HCT116 (cell line): ENCODE measurements around the gene DHCR24.

Experiments
- ATF3 ChIP-seq: IDR thresholded peaks from 2 replicates; pipeline ENCODE4 v1.6.1; 2012
- CEBPB ChIP-seq: IDR thresholded peaks from 2 replicates; pipeline ENCODE4 v1.6.1; 2012; ENCODE audit warnings: low read depth
- EZH2 ChIP-seq: fragments of 200-600 bp; sonication (generic); IDR thresholded peaks from 2 replicates; pipeline ENCODE4 v1.6.1; 2017; ENCODE audit warnings: antibody characterized with exemption, mixed run types
- POLR2A ChIP-seq: IDR thresholded peaks from 2 replicates; pipeline ENCODE4 v1.7.0; 2011; ENCODE audit warnings: borderline replicate concordance; ENCODE audit not compliant: insufficient read depth, insufficient read length; ENCODE audit errors: extremely low read depth
- POLR2AphosphoS5 ChIP-seq: IDR thresholded peaks from 2 replicates; pipeline ENCODE4 v1.6.1; 2011; ENCODE audit warnings: mild to moderate bottlenecking, low read depth, low read length, moderate library complexity
- RAD21 ChIP-seq: IDR thresholded peaks from 2 replicates; pipeline ENCODE4 v1.6.1; 2012; ENCODE audit warnings: low read depth, mild to moderate bottlenecking
- SRF ChIP-seq: IDR thresholded peaks from 2 replicates; pipeline ENCODE4 v1.6.1; 2012; ENCODE audit warnings: low read depth
- TCF7L2 ChIP-seq: IDR thresholded peaks from 2 replicates; pipeline ENCODE4 v1.7.0; 2011; ENCODE audit warnings: borderline replicate concordance, inconsistent platforms; ENCODE audit not compliant: insufficient read depth, insufficient read length; ENCODE audit errors: extremely low read depth
- ZNF274 ChIP-seq: fragments of 200-500 bp; sonication (Bioruptor generic); IDR thresholded peaks from 2 replicates; pipeline ENCODE4 v1.6.1; 2014; ENCODE audit warnings: mild to moderate bottlenecking, low read depth, low read length, inconsistent platforms
- TF ChIP-seq, protein P1 (sequence below), 3 experiments: fragments of 200-600 bp in 1 of 3; sonication (generic) in 1 of 3; IDR thresholded peaks in 2 of 3; conservative IDR thresholded peaks in 1 of 3; 2 replicates each; pipeline ENCODE4 v1.5.1; 2012 to 2017; ENCODE audit warnings: low read depth in 2 of 3, low read length in 2 of 3, antibody characterized with exemption in 1 of 3, borderline replicate concordance in 1 of 3, control low read depth in 1 of 3, mild to moderate bottlenecking in 1 of 3, mixed read lengths in 1 of 3, mixed run types in 1 of 3, moderate library complexity in 1 of 3; ENCODE audit not compliant: insufficient read depth in 1 of 3
- TF ChIP-seq, protein P2 (sequence below): IDR thresholded peaks from 2 replicates; pipeline ENCODE4 v1.6.1; 2011; ENCODE audit warnings: mild to moderate bottlenecking, low read length, moderate library complexity; ENCODE audit not compliant: insufficient replicate concordance; ENCODE audit errors: extremely low read depth
- TF ChIP-seq, protein P3 (sequence below): IDR thresholded peaks from 2 replicates; pipeline ENCODE4 v1.6.1; 2012

- TF ChIP-seq CEBPB, result no peak
- no peak for TF ChIP-seq POLR2AphosphoS5
- TF ChIP-seq, protein P1, sequence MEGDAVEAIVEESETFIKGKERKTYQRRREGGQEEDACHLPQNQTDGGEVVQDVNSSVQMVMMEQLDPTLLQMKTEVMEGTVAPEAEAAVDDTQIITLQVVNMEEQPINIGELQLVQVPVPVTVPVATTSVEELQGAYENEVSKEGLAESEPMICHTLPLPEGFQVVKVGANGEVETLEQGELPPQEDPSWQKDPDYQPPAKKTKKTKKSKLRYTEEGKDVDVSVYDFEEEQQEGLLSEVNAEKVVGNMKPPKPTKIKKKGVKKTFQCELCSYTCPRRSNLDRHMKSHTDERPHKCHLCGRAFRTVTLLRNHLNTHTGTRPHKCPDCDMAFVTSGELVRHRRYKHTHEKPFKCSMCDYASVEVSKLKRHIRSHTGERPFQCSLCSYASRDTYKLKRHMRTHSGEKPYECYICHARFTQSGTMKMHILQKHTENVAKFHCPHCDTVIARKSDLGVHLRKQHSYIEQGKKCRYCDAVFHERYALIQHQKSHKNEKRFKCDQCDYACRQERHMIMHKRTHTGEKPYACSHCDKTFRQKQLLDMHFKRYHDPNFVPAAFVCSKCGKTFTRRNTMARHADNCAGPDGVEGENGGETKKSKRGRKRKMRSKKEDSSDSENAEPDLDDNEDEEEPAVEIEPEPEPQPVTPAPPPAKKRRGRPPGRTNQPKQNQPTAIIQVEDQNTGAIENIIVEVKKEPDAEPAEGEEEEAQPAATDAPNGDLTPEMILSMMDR (IDR thresholded peaks at IDR 0.05 in 2 of 3, conservative IDR thresholded peaks at IDR 0.05 in 1 of 3; ENCODE audit: borderline replicate concordance in 1 of 3, insufficient read depth in 1 of 3, low read depth in 2 of 3, low read length in 2 of 3), result no peak
- TF ChIP-seq ATF3, result no peak
- TF ChIP-seq SRF, result no peak
- TF ChIP-seq POLR2A, result no peak
- TF ChIP-seq EZH2, result no peak
- TF ChIP-seq, protein P2, sequence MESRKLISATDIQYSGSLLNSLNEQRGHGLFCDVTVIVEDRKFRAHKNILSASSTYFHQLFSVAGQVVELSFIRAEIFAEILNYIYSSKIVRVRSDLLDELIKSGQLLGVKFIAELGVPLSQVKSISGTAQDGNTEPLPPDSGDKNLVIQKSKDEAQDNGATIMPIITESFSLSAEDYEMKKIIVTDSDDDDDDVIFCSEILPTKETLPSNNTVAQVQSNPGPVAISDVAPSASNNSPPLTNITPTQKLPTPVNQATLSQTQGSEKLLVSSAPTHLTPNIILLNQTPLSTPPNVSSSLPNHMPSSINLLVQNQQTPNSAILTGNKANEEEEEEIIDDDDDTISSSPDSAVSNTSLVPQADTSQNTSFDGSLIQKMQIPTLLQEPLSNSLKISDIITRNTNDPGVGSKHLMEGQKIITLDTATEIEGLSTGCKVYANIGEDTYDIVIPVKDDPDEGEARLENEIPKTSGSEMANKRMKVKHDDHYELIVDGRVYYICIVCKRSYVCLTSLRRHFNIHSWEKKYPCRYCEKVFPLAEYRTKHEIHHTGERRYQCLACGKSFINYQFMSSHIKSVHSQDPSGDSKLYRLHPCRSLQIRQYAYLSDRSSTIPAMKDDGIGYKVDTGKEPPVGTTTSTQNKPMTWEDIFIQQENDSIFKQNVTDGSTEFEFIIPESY, result no peak
- TF ChIP-seq TCF7L2, result no peak
- TF ChIP-seq, protein P3, sequence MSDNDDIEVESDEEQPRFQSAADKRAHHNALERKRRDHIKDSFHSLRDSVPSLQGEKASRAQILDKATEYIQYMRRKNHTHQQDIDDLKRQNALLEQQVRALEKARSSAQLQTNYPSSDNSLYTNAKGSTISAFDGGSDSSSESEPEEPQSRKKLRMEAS, result no peak
- TF ChIP-seq RAD21, result no peak
- no peak for TF ChIP-seq ZNF274
These were observed 4.5 kb downstream of the DHCR24 start for GRCh38 chr1:54882519-54882918.
